OCI-LY3 (cell line): ENCODE results near the gene KCNG4.

Source experiments
- H2AFZ ChIP-seq: fragments of 200-600, 300-600 bp; shearing (Covaris generic); 2 replicates; pipeline ENCODE4 v1.6.0; 2014; ENCODE audit warnings: antibody characterized with exemption, low read depth, low read length
- H3K27ac ChIP-seq: fragments of 200-600, 300-600 bp; sonication (generic); 2 replicates; pipeline ENCODE4 v1.5.1; 2014; ENCODE audit warnings: mild to moderate bottlenecking, low read length, moderate library complexity, mixed read lengths
- H3K27me3 ChIP-seq: fragments of 200-600, 300-600 bp; sonication (generic); 2 replicates; pipeline ENCODE4 v1.6.1; 2014; ENCODE audit warnings: low read depth, low read length, mixed read lengths
- H3K36me3 ChIP-seq: fragments of 200-600, 300-600 bp; sonication (generic); replicated peaks from 2 replicates; pipeline ENCODE3; 2014; ENCODE audit warnings: low read depth, low read length, mixed read lengths
- H3K4me1 ChIP-seq: fragments of 300-600, 200-600 bp; sonication (generic); 2 replicates; pipeline ENCODE4 v1.6.1; 2014; ENCODE audit warnings: low read length, mixed read lengths
- H3K4me2 ChIP-seq: fragments of 200-600, 300-600 bp; sonication (generic); 2 replicates; pipeline ENCODE4 v1.6.1; 2014; ENCODE audit warnings: low read length, mixed read lengths
- H3K4me3 ChIP-seq: fragments of 300-600, 200-600 bp; sonication (generic); 2 replicates; pipeline ENCODE4 v1.5.1; 2014; ENCODE audit warnings: antibody characterized with exemption, mild to moderate bottlenecking, low read length, moderate library complexity
- H3K79me2 ChIP-seq: fragments of 300-600, 200-600 bp; shearing (Covaris generic); 2 replicates; pipeline ENCODE4 v1.6.1; 2014; ENCODE audit warnings: mild to moderate bottlenecking, low read length, mixed read lengths
- H3K9ac ChIP-seq: fragments of 300-600, 200-600 bp; shearing (Covaris generic); 2 replicates; pipeline ENCODE4 v1.6.0; 2014; ENCODE audit warnings: mild to moderate bottlenecking, low read length, moderate library complexity
- H3K9me3 ChIP-seq: fragments of 200-600, 300-600 bp; shearing (Covaris generic); 2 replicates; pipeline ENCODE4 v1.6.1; 2014; ENCODE audit warnings: low read length, mixed read lengths; ENCODE audit not compliant: insufficient read depth
- H4K20me1 ChIP-seq: fragments of 200-600, 300-600 bp; sonication (generic); 2 replicates; pipeline ENCODE4 v1.6.1; 2016; ENCODE audit warnings: low read length, mixed read lengths; ENCODE audit not compliant: insufficient read depth
- CTCF ChIP-seq: fragments of 200-600, 300-600 bp; sonication (generic); IDR thresholded peaks from 2 replicates; pipeline ENCODE4 v1.5.1; 2014; ENCODE audit warnings: antibody characterized with exemption, low read length, low read depth
- EZH2phosphoT487 ChIP-seq: fragments of 200-600 bp; shearing (Covaris generic); IDR thresholded peaks from 2 replicates; pipeline ENCODE4 v1.6.1; 2018; ENCODE audit warnings: antibody characterized with exemption, mixed run types, low read depth

Gene KCNG4

GRCh38 chr16:84186685-84187437 is 53.0 kb downstream of the KCNG4 start, which contains the start of gene TAF1C:
Gene TAF1C (minus strand): TSS chr16:84187057. CDS start chr16:84184988, 2,069 bp downstream.
- peaks cover 13% of the 10 kb centered on the region for H3K36me3 ChIP-seq
- H3K4me3 ChIP-seq, result peak within 1 kb of the TSS; percentile 97
- no peaks in the 10 kb centered on the region for H4K20me1 ChIP-seq
- peak within 1 kb of the TSS; percentile 32; the same call in 1 of the 2 replicates for H3K27ac ChIP-seq
- peak within 1 kb of the TSS; percentile 99 for H2AFZ ChIP-seq
- H3K9me3 ChIP-seq, result no peaks in the 10 kb centered on the region
- no peak for TF ChIP-seq EZH2phosphoT487
- TF ChIP-seq CTCF, result peak; percentile 89
- peak within 1 kb of the TSS; percentile 75 for H3K4me2 ChIP-seq
- H3K4me1 ChIP-seq, result peaks cover 8% of the 10 kb centered on the region
- H3K9ac ChIP-seq, result peak within 1 kb of the TSS; percentile 89
- no peaks in the 10 kb centered on the region for H3K27me3 ChIP-seq
- peaks cover 24% of the 10 kb centered on the region for H3K79me2 ChIP-seq

- TF ChIP-seq EZH2phosphoT487 (no peak), CTCF (no peak)
- peaks cover 16% of the 10 kb centered on the region for H3K36me3 ChIP-seq
- H3K4me2 ChIP-seq, result no peak overlapping the region
These were observed 55.0 kb downstream of the KCNG4 start for GRCh38 chr16:84184775-84185174.

GRCh38 chr16:84183911-84184591 is 55.8 kb downstream of the KCNG4 start:
- Histone ChIP-seq H3K9ac (no peak overlapping the region), H3K27ac (no peak overlapping the region), H3K4me3 (no peak overlapping the region), H3K79me2 (peaks cover 24% of the 10 kb centered on the region), H3K9me3 (no peaks in the 10 kb centered on the region), H3K27me3 (no peaks in the 10 kb centered on the region), H3K36me3 (peaks cover 16% of the 10 kb centered on the region), H2AFZ (no peak overlapping the region), H3K4me1 (peaks cover 8% of the 10 kb centered on the region), H3K4me2 (no peak overlapping the region), H4K20me1 (no peaks in the 10 kb centered on the region)
- TF ChIP-seq CTCF, result no peak

More at GRCh38 chr16:84184775-84185174, 55.0 kb downstream of the KCNG4 start:
- Histone ChIP-seq H3K9me3 (no peaks in the 10 kb centered on the region), H3K79me2 (peaks cover 24% of the 10 kb centered on the region), H3K27ac (no peak overlapping the region), H2AFZ (no peak overlapping the region), H3K4me1 (peaks cover 8% of the 10 kb centered on the region), H3K27me3 (no peaks in the 10 kb centered on the region), H3K4me3 (no peak overlapping the region), H3K9ac (no peak overlapping the region), H4K20me1 (no peaks in the 10 kb centered on the region)

GRCh38 chr16:84183572-84183875 is 56.3 kb downstream of the KCNG4 start:
- Histone ChIP-seq H3K9me3 (no peaks in the 10 kb centered on the region), H3K4me3 (no peak overlapping the region), H2AFZ (no peak overlapping the region), H3K9ac (no peak overlapping the region), H3K79me2 (peaks cover 24% of the 10 kb centered on the region), H3K4me1 (peaks cover 8% of the 10 kb centered on the region), H3K4me2 (no peak overlapping the region), H3K36me3 (peaks cover 16% of the 10 kb centered on the region), H3K27ac (no peak overlapping the region), H3K27me3 (no peaks in the 10 kb centered on the region), H4K20me1 (no peaks in the 10 kb centered on the region)
- TF ChIP-seq EZH2phosphoT487, result no peak
- no peak for TF ChIP-seq CTCF
